Body of pancreas (tissue), 4 donors: ENCODE data around the gene PSMG1. TPM values are rescaled to one million over a fixed set of nuclear protein-coding genes. Genes with fewer than 3 reads are reported as not detected.

Experiments used
- ATAC-seq: fragments of 150-250 bp; one replicate; pipeline ENCODE4 v1.9.1; 2016
- DNase-seq, 4 donors: peaks; one replicate each; pipeline ENCODE4 v3.0.0-alpha.2; 2019
- H3K27ac ChIP-seq, 4 donors: fragments of 200-600 bp; sonication (generic); 1 replicate in 3 of 4; 2 replicates in 1 of 4; pipeline versions ENCODE4 v1.5.1 to v1.6.1; 2016 to 2019; ENCODE audit warnings: mild to moderate bottlenecking in 1 of 4, mixed read lengths in 1 of 4, moderate library complexity in 1 of 4
- H3K27me3 ChIP-seq, 2 donors: fragments of 200-600 bp; sonication (generic); one replicate each; pipeline ENCODE4 v1.6.0; 2016; ENCODE audit warnings: mild to moderate bottlenecking in 1 of 2
- H3K36me3 ChIP-seq, 2 donors: fragments of 200-600 bp; sonication (generic); replicated peaks in 1 of 2; 2 replicates each; pipeline ENCODE4 v1.5.1; 2016; ENCODE audit warnings: low read depth in 2 of 2; ENCODE audit not compliant: insufficient read depth in 1 of 2
- H3K4me1 ChIP-seq: fragments of 200-600 bp; sonication (generic); one replicate; pipeline ENCODE4 v1.6.0; 2016
- H3K4me3 ChIP-seq, 2 donors: fragments of 200-600 bp; sonication (generic); 1 replicate in 1 of 2; 2 replicates in 1 of 2; pipeline ENCODE4 v1.5.1; 2016 to 2019
- H3K9me3 ChIP-seq, 3 donors: fragments of 200-600 bp; sonication (generic); 1 replicate in 2 of 3; 2 replicates in 1 of 3; pipeline ENCODE4 v1.5.1; 2016
- CTCF ChIP-seq, 7 experiments: fragments of 450-650 bp in 4 of 7; fragments of 200-600 bp in 3 of 7; sonication (generic) in 3 of 7; IDR thresholded peaks; one replicate each; pipeline ENCODE4 v1.5.1; 2016 to 2019; ENCODE audit warnings: antibody characterized with exemption in 7 of 7
- POLR2A ChIP-seq, 3 donors: fragments of 450-650 bp; IDR thresholded peaks; one replicate each; pipeline ENCODE4 v1.6.1; 2016; ENCODE audit warnings: antibody characterized with exemption in 3 of 3, mild to moderate bottlenecking in 2 of 3
- WGBS, 2 donors: methylation state at CpG; one replicate each; pipeline ENCODE4 v1.1.5; 2017; 5-methylcytosine and 5-hydroxymethylcytosine counted together
- intact Hi-C: fragments of 100-400 bp; cut with DNase I; formaldehyde crosslinking; loops from one replicate; pipeline ENCODE4 v1.15.1; 2023
- total RNA-seq, 2 donors: library from RNA; depleted of rRNA; stranded (reverse); fragments of >200 nt; gene quantifications; one replicate each; pipeline ENCODE4 v1.1.0, GENCODE V29; 2016

Gene PSMG1
- total RNA-seq, 2 donors from 2014 or later, result 16.6 to 19.4 TPM

GRCh38 chr21:39125752-39126485 is 57.3 kb downstream of the PSMG1 start:
- no peaks in the 10 kb centered on the region for H3K27me3 ChIP-seq
- TF ChIP-seq POLR2A (IDR thresholded peaks at IDR 0.05) (no peak), CTCF (IDR thresholded peaks at IDR 0.05) (peak; percentile 17 to 66 (median 54))
- 16 to 38% methylated on average over 5 to 7 of the region's 7 CpGs for WGBS, 2 donors
- H3K27ac ChIP-seq, result no peak overlapping the region
- H3K9me3 ChIP-seq, result no peaks in the 10 kb centered on the region
- H3K36me3 ChIP-seq, result no peaks in the 10 kb centered on the region
- DNase-seq (peak; percentile 23 to 65 (median 40)), ATAC-seq (peak; percentile 85)
- no peaks in the 10 kb centered on the region for H3K4me1 ChIP-seq
- no peak overlapping the region for H3K4me3 ChIP-seq
- intact Hi-C loops, result no loop called here

Other genes starting within 250 kb of the PSMG1 start
- gene BRWD1, start 130.2 kb upstream of the PSMG1 start, total RNA-seq, result 10 to 100 TPM; 53.7 to 75.2 TPM
- gene HMGN1, start 165.6 kb upstream of the PSMG1 start, total RNA-seq, result 100 to 1,000 TPM in 1 of 2 donors, 10 to 100 TPM in 1; 97.2 to 153 TPM